Ecto neural progenitor cell (in vitro differentiated cells): ENCODE data around the gene ARAP1.

Experiments used
- DNase-seq: peaks from one replicate; pipeline ENCODE4 v3.0.0-alpha.2; 2018; ENCODE audit warnings: low spot score

The ARAP1 gene

DNA sequence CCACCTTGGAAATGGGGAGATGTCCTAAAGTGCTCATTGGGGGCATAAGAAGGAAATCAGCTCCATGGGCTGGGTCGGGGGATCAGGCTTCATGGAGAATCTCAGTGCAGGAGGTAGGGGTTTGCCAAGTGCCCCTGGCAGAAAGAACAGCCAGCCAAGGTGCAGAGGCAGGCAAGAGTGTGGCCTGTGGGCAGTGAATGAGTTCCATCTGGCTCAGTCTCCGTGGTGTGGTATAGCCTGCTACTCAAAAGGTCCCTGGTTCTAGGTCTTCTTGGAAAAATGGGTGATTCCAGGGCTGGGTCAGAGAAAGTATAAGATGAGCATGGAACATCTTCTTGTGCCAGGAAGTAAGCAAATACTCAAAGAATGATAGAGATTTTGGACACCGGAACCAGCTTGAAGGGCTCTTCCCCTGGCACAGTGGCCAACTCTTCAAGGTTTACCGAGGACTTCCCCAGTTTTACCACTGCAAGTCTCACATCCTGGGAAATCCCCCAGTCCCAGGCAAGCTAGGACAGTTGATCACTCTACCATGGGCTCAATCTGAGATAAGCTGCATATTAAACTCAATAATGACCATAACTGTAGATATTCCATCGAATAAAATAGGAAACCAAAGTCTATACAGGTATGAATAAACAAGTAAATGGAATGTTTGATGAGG lies 10.6 kb upstream of the ARAP1 start:
- no peak for DNase-seq

DNA sequence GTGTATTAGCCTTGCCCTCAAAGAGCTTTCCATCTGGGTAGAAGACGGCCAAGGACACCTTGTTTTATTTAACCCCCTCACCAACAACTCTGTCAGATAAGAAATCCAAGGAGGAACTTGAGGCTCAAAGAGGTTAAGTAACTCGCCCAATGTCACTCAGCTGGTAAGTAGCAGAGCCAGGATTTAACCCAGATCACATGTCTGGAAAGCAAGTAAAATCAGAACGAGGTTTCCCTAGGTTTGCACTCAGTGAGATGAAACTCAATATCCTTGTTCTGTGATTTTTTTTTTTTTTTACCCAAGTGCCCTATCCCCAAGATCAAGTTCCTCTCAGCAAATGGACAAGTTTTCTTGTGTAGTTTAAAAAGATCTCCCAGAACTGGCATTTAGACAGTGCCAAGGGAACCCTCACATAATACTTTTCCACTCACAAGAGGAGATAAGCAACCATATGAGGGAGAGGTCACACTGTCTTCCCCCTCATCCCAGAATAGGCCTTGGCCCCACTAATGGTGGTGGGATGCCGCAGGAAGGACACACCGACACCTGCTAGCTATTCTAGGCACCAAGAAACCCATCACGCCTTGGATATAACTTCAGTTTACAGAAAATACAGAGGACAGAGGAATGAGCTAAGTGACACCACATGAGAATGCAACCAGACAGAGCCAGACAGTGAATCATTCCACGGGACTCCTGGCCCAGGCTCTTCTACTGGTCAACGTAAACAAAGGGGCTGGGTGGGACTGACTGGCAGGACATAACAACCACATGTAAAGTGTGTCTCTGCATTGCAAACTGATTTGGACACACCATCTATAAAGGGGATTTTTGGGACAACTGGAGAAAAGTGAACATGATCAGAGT lies 8.6 kb upstream of the ARAP1 start:
- no peak for DNase-seq

- DNase-seq = no peak
Measured at GRCh38 chr11:72759468-72759985, 7.3 kb upstream of the ARAP1 start.

DNA sequence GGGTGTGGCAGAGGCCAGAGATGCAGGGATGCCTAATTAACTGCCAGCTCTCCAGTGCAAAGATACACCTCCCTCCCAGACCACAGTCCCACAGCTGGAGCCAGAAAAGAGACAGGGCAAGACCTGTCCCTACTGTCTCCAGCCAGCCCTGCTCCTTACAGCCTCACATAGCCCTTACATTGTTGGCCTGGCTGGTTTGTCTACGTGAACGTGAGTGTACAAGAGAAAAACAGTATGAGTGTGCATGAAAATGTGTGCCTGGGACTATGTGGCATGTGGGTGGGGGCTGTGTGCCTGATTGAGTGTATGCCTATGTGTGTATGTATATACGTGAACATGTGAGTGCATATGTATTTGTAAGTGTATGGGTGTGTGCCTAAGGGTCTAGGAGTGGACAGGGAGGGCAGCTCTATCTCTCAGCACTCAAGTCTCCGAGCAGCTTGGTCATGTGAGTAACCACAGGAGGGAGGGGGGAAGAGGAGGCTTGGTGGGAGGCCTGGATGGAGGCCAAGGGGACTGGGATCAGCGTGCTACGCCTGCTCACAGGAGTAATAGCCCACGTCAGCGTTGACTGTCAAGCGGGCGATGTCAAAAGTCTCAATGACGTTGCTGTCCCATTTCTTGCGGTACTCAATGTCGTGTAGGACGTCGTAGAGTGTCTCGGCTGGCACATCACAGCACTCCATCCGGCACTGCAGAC lies 6.6 kb upstream of the ARAP1 start:
- DNase-seq = no peak

DNA sequence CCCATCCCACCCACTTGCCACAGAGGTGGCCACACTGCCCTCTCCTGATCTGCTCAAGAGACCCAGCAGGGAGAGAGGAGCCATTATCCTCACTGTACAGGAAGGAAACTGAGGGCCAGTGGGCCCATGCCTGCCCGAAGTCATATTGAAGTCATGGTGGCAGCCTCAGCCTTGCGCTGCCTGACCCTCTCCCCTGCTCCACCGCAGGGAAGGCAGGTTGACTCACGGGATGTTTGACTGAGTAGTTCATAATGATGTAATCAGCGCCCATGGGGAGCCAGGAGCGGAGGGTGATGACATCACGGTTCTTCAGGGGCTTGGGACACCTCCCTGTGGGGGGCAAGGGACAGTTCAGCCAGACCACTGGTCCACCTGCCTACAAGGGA lies 6.1 kb upstream of the ARAP1 start:
- no peak for DNase-seq

GRCh38 chr11:72755713-72756285 lies 3.6 kb upstream of the ARAP1 start:
- no peak for DNase-seq

DNA sequence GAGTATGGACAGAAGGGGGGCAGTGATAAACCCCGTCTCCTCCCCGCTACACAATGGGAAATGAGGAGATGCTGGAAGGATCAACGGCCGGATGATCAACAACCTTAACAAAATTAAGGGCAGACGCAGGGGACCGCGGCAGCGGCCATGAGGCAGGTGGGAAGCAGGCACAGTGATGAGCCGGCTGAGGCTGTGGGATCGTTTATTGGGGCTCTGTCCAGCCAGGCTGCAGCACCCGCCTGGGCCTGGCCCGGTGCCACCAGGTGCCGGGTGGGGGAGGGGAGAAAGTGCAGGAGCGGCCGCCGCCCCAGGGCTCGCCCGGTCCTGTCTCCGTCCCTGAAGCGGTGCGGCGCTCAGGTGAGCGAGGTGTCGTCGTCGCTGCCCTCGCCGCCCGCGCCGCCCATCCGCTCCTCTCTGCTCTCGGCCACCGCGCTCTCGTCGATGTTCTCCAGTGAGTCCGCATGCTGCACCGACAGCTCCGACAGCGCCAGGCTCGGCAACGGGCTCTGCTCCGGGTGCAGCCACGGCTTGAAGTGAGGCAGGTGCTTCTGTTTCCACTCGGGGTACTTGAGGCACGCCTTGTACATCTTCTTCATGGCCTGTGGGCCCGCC lies 2.4 kb upstream of the ARAP1 start:
- no peak for DNase-seq

GRCh38 chr11:72754149-72754543 lies 1.9 kb upstream of the ARAP1 start:
- no peak for DNase-seq

- no peak for DNase-seq
Measured at GRCh38 chr11:72753341-72754148, 1.3 kb upstream of the ARAP1 start.

- DNase-seq = no peak
Measured at GRCh38 chr11:72751116-72752087, 806 bp downstream of the ARAP1 start.

- no peak for DNase-seq
Measured at GRCh38 chr11:72750556-72751115, 1.6 kb downstream of the ARAP1 start.

- DNase-seq = no peak
Measured at GRCh38 chr11:72750086-72750485, 2.1 kb downstream of the ARAP1 start.

DNA sequence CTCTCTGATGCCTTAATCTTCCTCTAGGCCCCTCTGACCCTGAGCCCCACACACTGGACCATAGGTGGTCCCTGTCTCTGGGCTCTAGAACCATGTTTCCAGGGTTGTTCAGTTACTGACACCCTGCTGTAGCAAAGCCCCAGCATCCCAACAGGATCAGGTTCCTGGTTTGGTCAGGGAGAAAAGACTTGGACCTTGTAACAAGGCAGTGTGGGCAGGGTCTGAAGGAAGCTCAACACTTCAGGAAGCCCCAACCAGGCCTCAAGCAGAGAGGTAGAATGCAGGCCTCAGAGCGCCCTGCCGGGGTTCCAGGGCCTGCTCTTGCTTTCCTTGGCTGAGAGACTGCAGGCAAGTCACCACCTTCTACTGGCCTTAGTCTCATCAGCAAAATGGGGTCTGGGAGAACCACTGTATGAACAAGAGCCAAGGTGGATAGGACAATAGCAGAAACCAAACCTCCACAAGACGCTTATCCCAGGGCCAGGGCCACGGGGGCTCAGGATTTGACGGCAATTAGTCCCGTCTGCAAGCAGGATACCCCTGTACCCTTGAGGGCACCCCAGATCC lies 4.8 kb downstream of the ARAP1 start:
- no peak for DNase-seq

- DNase-seq = no peak
Measured at GRCh38 chr11:72746821-72747220, 5.4 kb downstream of the ARAP1 start.

- no peak for DNase-seq
Measured at GRCh38 chr11:72745925-72746550, 6.2 kb downstream of the ARAP1 start.

- DNase-seq = no peak
Measured at GRCh38 chr11:72745511-72745910, 6.7 kb downstream of the ARAP1 start.

- DNase-seq = no peak
Measured at GRCh38 chr11:72744474-72744873, 7.7 kb downstream of the ARAP1 start.

- DNase-seq = no peak
Measured at GRCh38 chr11:72743321-72744221, 8.6 kb downstream of the ARAP1 start.
